H1 (cell line): ENCODE data around the gene PCDH9.

ENCODE experiments used
- BRCA1 ChIP-seq: IDR thresholded peaks from 2 replicates; pipeline ENCODE4 v1.6.1; 2012; ENCODE audit warnings: low read depth, low read length, improper control_type of control experiment
- CEBPB ChIP-seq: IDR thresholded peaks from 2 replicates; pipeline ENCODE4 v1.6.1; 2012; ENCODE audit warnings: low read depth, low read length
- CTCF ChIP-seq, 3 experiments: IDR thresholded peaks; 1 replicate in 2 of 3; 2 replicates in 1 of 3; pipeline versions ENCODE4 v1.5.1 to v1.6.1; 2011; ENCODE audit warnings: low read length in 3 of 3, mild to moderate bottlenecking in 3 of 3, inconsistent platforms in 2 of 3, low read depth in 1 of 3, moderate library complexity in 1 of 3; ENCODE audit not compliant: insufficient read depth in 1 of 3; ENCODE audit errors: control extremely low read depth in 1 of 3
- EGR1 ChIP-seq: IDR thresholded peaks from 2 replicates; pipeline ENCODE4 v1.6.1; 2011; ENCODE audit warnings: low read depth, low read length, borderline replicate concordance
- EZH2 ChIP-seq: fragments of 200-600 bp; sonication (generic); IDR thresholded peaks from 2 replicates; pipeline ENCODE4 v1.7.1; 2012; ENCODE audit warnings: low read depth, mild to moderate bottlenecking, moderate library complexity, low read length, inconsistent platforms; ENCODE audit not compliant: severe bottlenecking
- JUND ChIP-seq: IDR thresholded peaks from 2 replicates; pipeline ENCODE4 v1.6.1; 2011; ENCODE audit warnings: mild to moderate bottlenecking, improper control_type of control experiment, low read length
- POLR2A ChIP-seq, 2 experiments: IDR thresholded peaks; 1 replicate in 1 of 2; 2 replicates in 1 of 2; pipeline ENCODE4 v1.6.1; 2011; ENCODE audit warnings: low read depth in 2 of 2, low read length in 2 of 2, mild to moderate bottlenecking in 2 of 2; ENCODE audit errors: control extremely low read depth in 1 of 2
- RXRA ChIP-seq: IDR thresholded peaks from 2 replicates; pipeline ENCODE4 v1.6.1; 2011; ENCODE audit warnings: low read depth, mild to moderate bottlenecking, low read length, moderate library complexity; ENCODE audit not compliant: insufficient read depth
- SAP30 ChIP-seq: fragments of 300-600 bp; sonication (generic); IDR thresholded peaks from 2 replicates; pipeline ENCODE4 v1.7.1; 2012; ENCODE audit warnings: low read length, moderate library complexity, mild to moderate bottlenecking, inconsistent platforms; ENCODE audit not compliant: insufficient read depth, insufficient replicate concordance
- SIN3A ChIP-seq, 2 experiments: IDR thresholded peaks in 1 of 2; conservative IDR thresholded peaks in 1 of 2; 2 replicates each; pipeline ENCODE4 v1.6.1; 2011 to 2012; ENCODE audit warnings: low read length in 2 of 2, improper control_type of control experiment in 1 of 2, low read depth in 1 of 2, mild to moderate bottlenecking in 1 of 2
- SUZ12 ChIP-seq: fragments of 200-600 bp; sonication (generic); IDR thresholded peaks from 2 replicates; pipeline ENCODE4 v1.6.1; 2012; ENCODE audit warnings: mild to moderate bottlenecking, inconsistent platforms, low read length, moderate library complexity, mixed read lengths
- ZNF274 ChIP-seq: IDR thresholded peaks from 2 replicates; pipeline ENCODE4 v1.7.0; 2012; ENCODE audit warnings: low read length, borderline replicate concordance; ENCODE audit errors: extremely low read depth

- TF ChIP-seq CEBPB: no peak
- no peak for TF ChIP-seq CTCF (IDR thresholded peaks at IDR 0.05; ENCODE audit: control extremely low read depth in 1 of 3, insufficient read depth in 1 of 3, low read depth in 1 of 3, low read length in 3 of 3)
- no peak for TF ChIP-seq EZH2
- TF ChIP-seq JUND: no peak
- no peak for TF ChIP-seq POLR2A (IDR thresholded peaks at IDR 0.05; ENCODE audit: control extremely low read depth in 1 of 2, low read depth in 2 of 2, low read length in 2 of 2)
- no peak for TF ChIP-seq BRCA1
- TF ChIP-seq EGR1: no peak
- no peak for TF ChIP-seq SUZ12
- TF ChIP-seq SAP30: no peak
- no peak for TF ChIP-seq SIN3A (conservative IDR thresholded peaks at IDR 0.05 in 1 of 2, IDR thresholded peaks at IDR 0.05 in 1 of 2; ENCODE audit: low read depth in 1 of 2, low read length in 2 of 2)
- no peak for TF ChIP-seq RXRA
- no peak for TF ChIP-seq ZNF274
Measured at GRCh38 chr13:67226696-67227095, 3.4 kb downstream of the PCDH9 start.
